Mammary epithelial cell (primary cell): ENCODE data around the gene NEUROG3.

Experiments
- CTCF ChIP-seq, 2 donors: IDR thresholded peaks in 1 of 2; conservative IDR thresholded peaks in 1 of 2; 2 replicates each; pipeline ENCODE4 v1.5.1; 2011 to 2012; ENCODE audit warnings: inconsistent platforms in 2 of 2, low read length in 2 of 2, mild to moderate bottlenecking in 2 of 2, control low read depth in 1 of 2, low read depth in 1 of 2; ENCODE audit not compliant: insufficient read depth in 1 of 2; ENCODE audit errors: extremely low read depth in 1 of 2
- EZH2 ChIP-seq: IDR thresholded peaks from 2 replicates; pipeline ENCODE4 v1.6.1; 2012; ENCODE audit warnings: low read length, inconsistent platforms, borderline replicate concordance

- no peak for TF ChIP-seq CTCF (conservative IDR thresholded peaks at IDR 0.05 in 1 of 2, IDR thresholded peaks at IDR 0.05 in 1 of 2; ENCODE audit: extremely low read depth in 1 of 2, insufficient read depth in 1 of 2, low read depth in 1 of 2, low read length in 2 of 2)
- no peak for TF ChIP-seq EZH2
Measured at GRCh38 chr10:69619626-69620025, 46.4 kb upstream of the NEUROG3 start.
